NCI-H2029 treated with DMSO at 0.1 percent for 48 hours (cell line): Measurements from ENCODE around the gene AFF2.

ENCODE experiments used
- DNase-seq: peaks from one replicate; lab custom pipeline; 2025; lab: John Stamatoyannopoulos, UW

AFF2 gene

GRCh38 chrX:148582353-148582752 lies 81.9 kb downstream of the AFF2 start:
- DNase-seq: no peak

GRCh38 chrX:148588649-148589310 lies 88.4 kb downstream of the AFF2 start:
- DNase-seq: no peak

GRCh38 chrX:148592595-148592994 lies 92.2 kb downstream of the AFF2 start:
- DNase-seq: no peak

- DNase-seq: no peak
Observed at GRCh38 chrX:148593146-148593545, 92.7 kb downstream of the AFF2 start.

- DNase-seq: no peak
Observed at GRCh38 chrX:148593987-148594386, 93.6 kb downstream of the AFF2 start.

- DNase-seq: no peak
Observed at GRCh38 chrX:148599404-148599803, 99.0 kb downstream of the AFF2 start.

- no peak for DNase-seq
Observed at GRCh38 chrX:148600131-148600530, 99.7 kb downstream of the AFF2 start.

- no peak for DNase-seq
Observed at GRCh38 chrX:148600581-148600980, 100.2 kb downstream of the AFF2 start.

- DNase-seq: no peak
Observed at GRCh38 chrX:148601034-148601433, 100.6 kb downstream of the AFF2 start.

GRCh38 chrX:148609515-148610327 lies 109.3 kb downstream of the AFF2 start:
- DNase-seq: no peak

GRCh38 chrX:148610328-148610698 lies 109.9 kb downstream of the AFF2 start:
- DNase-seq: no peak

- no peak for DNase-seq
Observed at GRCh38 chrX:148611993-148612392, 111.6 kb downstream of the AFF2 start.

GRCh38 chrX:148612431-148612830 lies 112.0 kb downstream of the AFF2 start:
- DNase-seq: no peak

- no peak for DNase-seq
Observed at GRCh38 chrX:148613636-148614035, 113.2 kb downstream of the AFF2 start.

- no peak for DNase-seq
Observed at GRCh38 chrX:148615491-148615890, 115.1 kb downstream of the AFF2 start.

- DNase-seq: no peak
Observed at GRCh38 chrX:148618470-148619445, 118.3 kb downstream of the AFF2 start.

- DNase-seq: no peak
Observed at GRCh38 chrX:148620023-148620422, 119.6 kb downstream of the AFF2 start.

- no peak for DNase-seq
Observed at GRCh38 chrX:148624951-148625474, 124.6 kb downstream of the AFF2 start.

GRCh38 chrX:148628621-148629020 lies 128.2 kb downstream of the AFF2 start:
- no peak for DNase-seq

- no peak for DNase-seq
Observed at GRCh38 chrX:148629434-148629833, 129.0 kb downstream of the AFF2 start.

- DNase-seq: no peak
Observed at GRCh38 chrX:148632444-148632843, 132.0 kb downstream of the AFF2 start.

- DNase-seq: no peak
Observed at GRCh38 chrX:148633218-148633908, 132.9 kb downstream of the AFF2 start.
